K562 (cell line): Measurements from ENCODE around the gene RNF224. TPM values are rescaled to one million over a fixed set of nuclear protein-coding genes. Genes with fewer than 3 reads are reported as not detected.

Experiments
- CREB3 ChIP-seq: fragments of 450-650 bp; conservative IDR thresholded peaks from 2 replicates; pipeline ENCODE4 v1.6.1; 2016; ENCODE audit warnings: missing genetic modification characterization, low read depth, mild to moderate bottlenecking, missing compliant biosample characterization, moderate library complexity
- CTBP1 ChIP-seq: fragments of 450-650 bp; IDR thresholded peaks from 2 replicates; pipeline ENCODE4 v1.6.1; 2016; ENCODE audit warnings: borderline replicate concordance
- E2F6 ChIP-seq, 2 experiments: IDR thresholded peaks; 2 replicates each; pipeline ENCODE4 v1.6.1; 2011; ENCODE audit warnings: borderline replicate concordance in 1 of 2, control low read depth in 1 of 2, low read depth in 1 of 2, low read length in 1 of 2, mild to moderate bottlenecking in 1 of 2, mixed read lengths in 1 of 2, moderate library complexity in 1 of 2; ENCODE audit not compliant: insufficient read depth in 1 of 2, insufficient read length in 1 of 2, poor library complexity in 1 of 2, severe bottlenecking in 1 of 2; ENCODE audit errors: extremely low read depth in 1 of 2
- HDAC1 ChIP-seq, 2 experiments: fragments of 450-650 bp; IDR thresholded peaks; 2 replicates each; pipeline ENCODE4 v1.6.1; 2016 to 2017; ENCODE audit warnings: inconsistent platforms in 1 of 2, mild to moderate bottlenecking in 1 of 2, moderate library complexity in 1 of 2
- HMGN3 ChIP-seq: IDR thresholded peaks from 2 replicates; pipeline ENCODE4 v1.6.1; 2011; ENCODE audit warnings: borderline replicate concordance, low read depth, mild to moderate bottlenecking, mixed read lengths, low read length; ENCODE audit not compliant: insufficient read length; ENCODE audit errors: extremely low read depth
- SRSF1 ChIP-seq: fragments of 200-400 bp; formaldehyde crosslinking; IDR thresholded peaks from 2 replicates; pipeline ENCODE4 v1.6.1; 2017; ENCODE audit warnings: mild to moderate bottlenecking, low read depth, low read length, moderate library complexity
- polyA plus RNA-seq, 8 experiments: library from polyadenylated mRNA; depleted of rRNA in 4 of 8; stranded (reverse) in 5 of 8; unstranded in 3 of 8; fragments of >200 nt; fragmentation: Nextera tagmentation in 2 of 8; fragmentation: Illumina TruSeq in 1 of 8; extraction: Ambion mirVana in 2 of 8; extraction: Trizol in 1 of 8; gene quantifications; 2 replicates each; pipeline versions ENCODE4 v1.2.1 to v1.2.3, GENCODE V29; 2011 to 2014; ENCODE audit warnings: inconsistent platforms in 1 of 8, missing spikeins in 1 of 8
- total RNA-seq, 7 experiments: library from RNA; depleted of rRNA in 6 of 7; stranded (reverse); fragments of >200 nt in 6 of 7; fragmentation: Illumina TruSeq in 2 of 7; extraction: Trizol in 2 of 7; gene quantifications; 2 replicates each; pipeline versions ENCODE4 v1.2.1 to v1.2.3, GENCODE V29; 2011 to 2021; ENCODE audit warnings: low replicate concordance in 1 of 7
- TF ChIP-seq, protein P1 (sequence below), 2 experiments: fragments of 150-350 bp in 1 of 2; IDR thresholded peaks; 2 replicates each; pipeline ENCODE4 v1.6.1; 2012 to 2016; ENCODE audit warnings: low read depth in 2 of 2, low read length in 2 of 2, mild to moderate bottlenecking in 1 of 2, moderate library complexity in 1 of 2

RNF224 gene
- total and polyA plus RNA-seq, 9 of the 15 experiments (the other 6 are each of a cell fraction or from before 2014, with no cell fraction given): not detected

DNA sequence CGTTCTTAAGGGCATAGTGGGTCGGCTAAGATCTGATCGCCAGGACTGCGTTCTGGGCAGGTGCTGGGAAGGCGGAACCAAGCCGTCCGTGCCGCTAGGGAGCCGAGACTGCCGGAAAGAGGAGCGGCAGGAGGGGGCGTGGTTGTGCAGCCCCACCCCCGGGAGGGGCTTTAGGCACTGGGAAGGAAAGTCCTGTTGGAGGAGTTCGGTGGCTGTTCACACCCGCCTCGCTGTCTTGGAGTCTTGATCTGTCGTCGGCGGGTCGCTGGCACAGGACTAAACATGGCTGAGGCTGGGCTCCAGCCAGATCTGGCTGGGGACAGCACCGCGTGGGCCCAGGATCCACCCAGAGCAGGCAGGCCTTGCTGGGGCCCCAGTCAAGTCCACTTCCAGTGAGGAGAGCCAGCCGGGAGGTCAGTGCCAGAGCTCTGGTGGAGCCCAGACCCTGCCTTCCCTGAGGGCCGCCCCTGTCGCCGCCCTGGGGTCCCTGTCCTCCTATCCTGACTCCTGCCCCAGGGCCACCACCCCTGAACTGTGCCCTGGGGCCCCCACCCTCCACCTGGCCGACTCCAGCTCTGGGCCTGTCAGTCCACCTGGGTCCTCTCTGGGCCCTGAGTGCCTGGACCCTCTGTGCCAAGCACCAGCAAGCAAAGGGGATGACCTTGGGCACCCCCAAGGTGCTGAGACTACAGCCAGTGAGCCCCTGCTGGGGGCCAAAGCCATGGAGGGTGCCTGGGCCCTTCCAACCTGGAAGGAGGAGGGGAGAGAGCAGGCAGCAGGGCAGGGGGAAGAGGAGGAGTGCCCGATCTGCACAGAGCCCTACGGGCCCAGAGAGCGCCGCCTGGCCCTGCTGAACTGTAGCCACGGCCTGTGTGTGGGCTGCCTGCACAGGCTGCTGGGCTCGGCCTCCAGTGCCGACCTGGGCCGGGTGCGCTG is 9.8 kb upstream of the RNF224 start (continued):
- TF ChIP-seq, protein P1, sequence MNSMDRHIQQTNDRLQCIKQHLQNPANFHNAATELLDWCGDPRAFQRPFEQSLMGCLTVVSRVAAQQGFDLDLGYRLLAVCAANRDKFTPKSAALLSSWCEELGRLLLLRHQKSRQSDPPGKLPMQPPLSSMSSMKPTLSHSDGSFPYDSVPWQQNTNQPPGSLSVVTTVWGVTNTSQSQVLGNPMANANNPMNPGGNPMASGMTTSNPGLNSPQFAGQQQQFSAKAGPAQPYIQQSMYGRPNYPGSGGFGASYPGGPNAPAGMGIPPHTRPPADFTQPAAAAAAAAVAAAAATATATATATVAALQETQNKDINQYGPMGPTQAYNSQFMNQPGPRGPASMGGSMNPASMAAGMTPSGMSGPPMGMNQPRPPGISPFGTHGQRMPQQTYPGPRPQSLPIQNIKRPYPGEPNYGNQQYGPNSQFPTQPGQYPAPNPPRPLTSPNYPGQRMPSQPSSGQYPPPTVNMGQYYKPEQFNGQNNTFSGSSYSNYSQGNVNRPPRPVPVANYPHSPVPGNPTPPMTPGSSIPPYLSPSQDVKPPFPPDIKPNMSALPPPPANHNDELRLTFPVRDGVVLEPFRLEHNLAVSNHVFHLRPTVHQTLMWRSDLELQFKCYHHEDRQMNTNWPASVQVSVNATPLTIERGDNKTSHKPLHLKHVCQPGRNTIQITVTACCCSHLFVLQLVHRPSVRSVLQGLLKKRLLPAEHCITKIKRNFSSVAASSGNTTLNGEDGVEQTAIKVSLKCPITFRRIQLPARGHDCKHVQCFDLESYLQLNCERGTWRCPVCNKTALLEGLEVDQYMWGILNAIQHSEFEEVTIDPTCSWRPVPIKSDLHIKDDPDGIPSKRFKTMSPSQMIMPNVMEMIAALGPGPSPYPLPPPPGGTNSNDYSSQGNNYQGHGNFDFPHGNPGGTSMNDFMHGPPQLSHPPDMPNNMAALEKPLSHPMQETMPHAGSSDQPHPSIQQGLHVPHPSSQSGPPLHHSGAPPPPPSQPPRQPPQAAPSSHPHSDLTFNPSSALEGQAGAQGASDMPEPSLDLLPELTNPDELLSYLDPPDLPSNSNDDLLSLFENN (IDR thresholded peaks at IDR 0.05; ENCODE audit: low read depth in 2 of 2, low read length in 2 of 2): 0 out of 4 replicates have a peak, but pooled peaks of 1 of the 2 experiments have one; percentile 9
- TF ChIP-seq SRSF1: no peak
- peak in 1 of 2 experiments; percentile 67; a peak in 2 of 4 replicates for TF ChIP-seq HDAC1 (IDR thresholded peaks at IDR 0.05)
- TF ChIP-seq HMGN3: peak; percentile 52
- peak in 1 of 2 experiments; percentile 38 for TF ChIP-seq E2F6 (IDR thresholded peaks at IDR 0.05; ENCODE audit: borderline replicate concordance in 1 of 2, extremely low read depth in 1 of 2, insufficient read depth in 1 of 2, insufficient read length in 1 of 2, low read depth in 1 of 2, low read length in 1 of 2, poor library complexity in 1 of 2, severe bottlenecking in 1 of 2)
- no peak for TF ChIP-seq CREB3 (tag)
- peak; percentile 58; the same call in 1 of the 2 replicates for TF ChIP-seq CTBP1
